Dendritic cell treated with granulocyte-macrophage colony-stimulating factor and Interleukin-4, amounts not matched to agents 40 ng/mL and 50 ng/mL, for 4 days (primary cell): ENCODE results near the gene RNU6-9.
"Not testable (repeated sequence)": the region's sequence is repeated elsewhere in the genome, so short reads cannot be mapped to it uniquely, and the experiment has no call there.

Experiments used
- H3K27ac Mint-ChIP-seq: one replicate; pipeline ENCODE4 v1.8.0; 2022; ENCODE audit warnings: mild to moderate bottlenecking, mixed read lengths
- H3K27me3 Mint-ChIP-seq: one replicate; pipeline ENCODE4 v1.8.0; 2022; ENCODE audit warnings: mild to moderate bottlenecking, mixed read lengths
- H3K36me3 Mint-ChIP-seq: one replicate; pipeline ENCODE4 v1.8.0; 2022; ENCODE audit warnings: low read depth, mixed read lengths
- H3K4me1 Mint-ChIP-seq: one replicate; pipeline ENCODE4 v1.8.0; 2022; ENCODE audit warnings: low read depth, mixed read lengths
- H3K4me3 Mint-ChIP-seq: one replicate; pipeline ENCODE4 v1.8.0; 2022; ENCODE audit warnings: mild to moderate bottlenecking, moderate library complexity, mixed read lengths
- H3K9me3 Mint-ChIP-seq: one replicate; pipeline ENCODE4 v1.8.0; 2022; ENCODE audit warnings: mixed read lengths
- intact Hi-C: fragments of 100-400 bp; cut with micrococcal nuclease; formaldehyde crosslinking; loops from one replicate; pipeline ENCODE4 v1.15.0; 2022

Gene RNU6-9

GRCh38 chr19:868458-869244, 24.6 kb upstream of the RNU6-9 start:
- peaks cover 65% of the 10 kb centered on the region for H3K36me3 Mint-ChIP-seq
- no peaks in the 10 kb centered on the region for H3K9me3 Mint-ChIP-seq
- H3K4me1 Mint-ChIP-seq, result peaks cover 37% of the 10 kb centered on the region
- no peak overlapping the region for H3K4me3 Mint-ChIP-seq
- no peak overlapping the region for H3K27ac Mint-ChIP-seq
- no peaks in the 10 kb centered on the region for H3K27me3 Mint-ChIP-seq
- intact Hi-C loops, result no loop called here

DNA sequence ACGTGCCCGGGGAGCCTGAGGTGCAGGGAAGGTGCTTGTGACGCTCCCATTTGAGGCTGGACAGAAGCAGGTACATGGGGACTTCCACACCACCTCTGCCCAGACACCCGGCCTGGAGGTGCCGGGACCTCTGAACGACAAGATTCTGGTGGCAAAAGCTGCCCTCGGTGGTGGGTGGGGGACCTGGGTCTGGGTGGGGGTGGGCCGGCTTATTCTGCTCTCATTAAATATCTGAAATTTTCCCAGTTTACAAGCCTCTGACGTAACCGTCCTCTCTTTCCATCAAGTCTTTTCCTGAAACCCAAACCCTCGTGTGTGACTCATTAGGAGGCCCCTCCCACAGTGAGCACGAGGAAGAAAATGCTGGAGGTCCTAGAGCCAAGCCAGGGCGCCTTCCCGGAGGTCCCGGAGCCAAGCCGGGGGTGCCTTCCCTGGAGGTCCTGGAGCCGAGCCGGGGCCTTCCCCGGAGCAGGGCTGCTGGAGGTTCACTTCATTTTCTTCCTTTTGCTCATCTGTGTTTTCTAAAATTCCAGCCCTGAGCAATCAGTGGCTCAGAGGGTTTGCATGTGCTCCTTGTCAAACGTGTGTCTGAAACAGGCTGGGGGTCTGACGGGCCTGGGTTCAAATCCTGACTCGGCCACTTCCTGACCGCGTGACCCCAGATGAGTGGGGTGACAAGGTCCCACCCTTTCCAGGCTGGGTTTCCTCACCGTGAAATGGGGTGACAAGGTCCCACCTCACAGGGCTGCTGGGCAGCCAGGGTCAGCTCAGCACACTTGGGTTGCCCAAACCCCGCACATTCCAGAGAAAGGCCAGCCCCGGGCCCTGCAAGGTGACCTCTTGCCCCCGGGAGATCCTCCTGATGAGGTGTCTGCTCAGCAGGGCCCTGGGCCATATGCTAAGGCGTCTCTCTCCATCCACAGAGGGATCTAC, 23.8 kb upstream of the RNU6-9 start:
- H3K36me3 Mint-ChIP-seq, result peaks cover 73% of the 10 kb centered on the region
- H3K27me3 Mint-ChIP-seq, result no peaks in the 10 kb centered on the region
- no peaks in the 10 kb centered on the region for H3K9me3 Mint-ChIP-seq
- H3K4me1 Mint-ChIP-seq, result peaks cover 32% of the 10 kb centered on the region
- no peak overlapping the region for H3K4me3 Mint-ChIP-seq
- H3K27ac Mint-ChIP-seq, result peak overlapping the region; percentile 62
- intact Hi-C loops, result no loop called here

DNA sequence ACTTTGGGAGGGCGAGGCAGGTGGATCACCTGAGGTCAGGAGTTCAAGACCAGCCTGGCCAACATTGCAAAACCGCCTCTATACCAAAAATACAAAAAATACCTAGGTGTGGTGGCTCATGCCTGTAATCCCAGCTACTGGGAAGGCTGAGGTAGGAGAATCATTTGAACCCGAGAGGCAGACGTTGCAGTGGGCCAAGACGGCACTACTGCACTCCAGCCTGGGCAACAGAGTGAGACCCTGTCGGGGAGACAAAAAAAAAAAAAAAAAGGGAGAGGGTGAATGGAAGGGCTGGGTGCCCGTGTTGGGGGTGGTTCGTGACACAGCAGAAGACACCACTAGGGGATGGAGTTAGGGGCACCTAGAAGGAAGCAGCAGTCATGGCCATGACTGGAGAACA, 23.0 kb upstream of the RNU6-9 start:
- peaks cover 32% of the 10 kb centered on the region for H3K4me1 Mint-ChIP-seq
- no peak overlapping the region for H3K27ac Mint-ChIP-seq
- intact Hi-C loops, result no loop called here
- H3K27me3 Mint-ChIP-seq, result no peaks in the 10 kb centered on the region
- H3K4me3 Mint-ChIP-seq, result no peak overlapping the region
- no peaks in the 10 kb centered on the region for H3K9me3 Mint-ChIP-seq
- H3K36me3 Mint-ChIP-seq, result peaks cover 81% of the 10 kb centered on the region

DNA sequence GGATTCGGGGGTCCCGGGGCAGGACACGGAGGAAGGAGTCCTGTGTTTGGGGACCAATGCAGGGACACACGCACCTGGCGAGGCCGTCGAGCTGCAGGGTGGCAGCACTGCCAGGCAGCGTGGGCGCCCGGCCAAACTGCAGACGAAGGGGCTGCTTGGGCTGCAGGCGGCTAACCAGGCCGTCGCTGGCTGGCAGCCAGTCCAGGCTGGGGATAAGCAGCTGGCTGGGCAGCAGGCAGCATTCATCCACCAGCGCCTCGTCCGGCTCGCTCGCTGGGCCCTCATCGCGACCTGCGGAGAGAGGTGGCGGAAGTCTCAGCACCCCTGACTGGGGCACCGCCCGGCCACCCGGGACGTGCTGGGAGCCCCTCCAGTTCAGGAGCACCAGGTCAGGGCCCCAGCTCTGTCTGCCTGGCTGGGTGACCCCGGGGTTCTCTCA, 22.3 kb upstream of the RNU6-9 start:
- Mint-ChIP-seq H3K4me1 (peaks cover 32% of the 10 kb centered on the region), H3K4me3 (no peak overlapping the region), H3K9me3 (no peaks in the 10 kb centered on the region), H3K36me3 (peaks cover 82% of the 10 kb centered on the region), H3K27ac (peak overlapping the region; percentile 53), H3K27me3 (no peaks in the 10 kb centered on the region)
- intact Hi-C loops, result no loop called here

DNA sequence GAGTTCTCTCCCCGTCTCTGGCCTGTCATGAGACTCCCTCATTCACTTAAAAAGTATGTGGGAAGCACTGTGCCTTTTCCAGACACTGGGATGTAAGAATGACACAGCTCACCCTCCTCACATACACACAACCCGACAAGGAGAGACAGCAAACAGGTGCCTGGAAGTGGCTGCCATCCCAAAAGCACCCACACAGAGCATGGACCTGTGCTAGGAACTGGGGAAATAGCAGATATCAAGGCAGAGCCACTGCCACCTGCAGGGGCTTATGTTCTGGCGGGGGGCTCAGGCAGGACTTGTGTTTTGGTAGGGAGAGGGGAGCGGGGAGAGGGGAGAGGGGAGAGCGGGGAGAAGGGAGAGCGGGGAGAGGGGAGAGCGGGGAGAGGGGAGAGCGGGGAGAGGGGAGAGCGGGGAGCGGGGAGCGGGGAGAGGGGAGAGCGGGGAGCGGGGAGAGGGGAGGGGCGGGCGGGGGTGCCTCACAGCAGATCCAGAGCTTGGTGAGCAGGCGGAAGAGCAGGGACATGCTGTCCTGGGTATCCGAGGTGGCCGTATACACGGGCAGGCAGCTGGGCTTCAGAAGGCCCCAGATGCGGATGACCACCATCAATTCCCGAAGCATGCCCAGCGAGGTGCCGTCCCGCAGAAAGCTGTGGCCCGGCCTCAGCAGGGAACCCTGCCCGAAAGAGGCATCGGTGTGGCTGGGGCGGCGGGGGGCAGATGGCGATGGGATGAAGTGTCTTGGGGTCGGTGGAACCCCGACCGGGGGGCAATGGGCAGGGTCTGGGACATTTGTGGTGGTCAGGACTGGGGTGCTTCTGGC, 21.6 kb upstream of the RNU6-9 start:
- Mint-ChIP-seq H3K4me1 (peaks cover 32% of the 10 kb centered on the region), H3K27ac (peak overlapping the region; percentile 83), H3K36me3 (peaks cover 89% of the 10 kb centered on the region), H3K4me3 (peak overlapping the region; percentile 75), H3K27me3 (no peaks in the 10 kb centered on the region), H3K9me3 (no peaks in the 10 kb centered on the region)
- intact Hi-C loops, result no loop called here

DNA sequence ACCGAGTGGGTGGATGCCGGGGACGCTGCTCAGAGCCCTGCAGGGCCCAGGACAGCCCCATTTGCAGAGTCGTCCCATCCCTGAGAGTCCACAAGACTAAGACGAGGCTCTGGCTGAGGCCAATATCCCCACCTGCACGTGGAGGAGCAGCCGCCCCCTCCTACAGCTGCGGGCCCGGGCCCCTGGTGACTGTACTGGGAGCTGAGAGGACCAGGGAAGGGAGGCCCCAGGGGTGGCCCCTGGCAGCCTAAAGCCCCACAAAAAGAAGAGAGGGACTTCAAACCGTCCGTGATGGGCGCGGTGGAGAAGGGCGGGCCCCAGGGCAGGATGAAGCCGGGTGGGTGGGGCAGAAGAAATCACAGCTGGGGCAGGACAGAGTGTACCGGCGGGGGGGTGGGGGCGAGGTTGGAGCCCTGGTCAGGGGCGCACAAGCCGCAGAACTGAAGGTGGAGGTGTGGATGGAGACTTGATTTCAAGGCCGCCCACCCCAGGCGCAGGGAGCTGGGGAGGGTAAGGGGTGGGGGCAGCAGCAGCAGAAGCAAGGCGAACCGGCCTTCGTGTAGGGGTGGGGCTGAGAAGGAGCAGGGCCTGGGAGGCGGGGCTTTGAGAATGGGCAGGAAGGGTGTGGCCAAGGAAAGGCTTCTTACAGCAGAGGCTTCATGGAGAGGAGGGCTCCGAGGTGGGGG, 20.9 kb upstream of the RNU6-9 start:
- intact Hi-C loops, result no loop called here
- peak overlapping the region; percentile 75 for H3K4me3 Mint-ChIP-seq

GRCh38 chr19:873084-873483, 20.2 kb upstream of the RNU6-9 start:
- Mint-ChIP-seq H3K4me3 (peak overlapping the region; percentile 55), H3K4me1 (peaks cover 25% of the 10 kb centered on the region), H3K27me3 (no peaks in the 10 kb centered on the region), H3K9me3 (no peaks in the 10 kb centered on the region), H3K36me3 (peaks cover 89% of the 10 kb centered on the region), H3K27ac (peak overlapping the region; percentile 83)
- intact Hi-C loops, result no loop called here

More for the DNA sequence above, 20.9 kb upstream of the RNU6-9 start:
- H3K9me3 Mint-ChIP-seq, result no peaks in the 10 kb centered on the region
- H3K4me1 Mint-ChIP-seq, result peaks cover 28% of the 10 kb centered on the region
- no peaks in the 10 kb centered on the region for H3K27me3 Mint-ChIP-seq
- H3K27ac Mint-ChIP-seq, result peak overlapping the region; percentile 83
- H3K36me3 Mint-ChIP-seq, result peaks cover 89% of the 10 kb centered on the region

DNA sequence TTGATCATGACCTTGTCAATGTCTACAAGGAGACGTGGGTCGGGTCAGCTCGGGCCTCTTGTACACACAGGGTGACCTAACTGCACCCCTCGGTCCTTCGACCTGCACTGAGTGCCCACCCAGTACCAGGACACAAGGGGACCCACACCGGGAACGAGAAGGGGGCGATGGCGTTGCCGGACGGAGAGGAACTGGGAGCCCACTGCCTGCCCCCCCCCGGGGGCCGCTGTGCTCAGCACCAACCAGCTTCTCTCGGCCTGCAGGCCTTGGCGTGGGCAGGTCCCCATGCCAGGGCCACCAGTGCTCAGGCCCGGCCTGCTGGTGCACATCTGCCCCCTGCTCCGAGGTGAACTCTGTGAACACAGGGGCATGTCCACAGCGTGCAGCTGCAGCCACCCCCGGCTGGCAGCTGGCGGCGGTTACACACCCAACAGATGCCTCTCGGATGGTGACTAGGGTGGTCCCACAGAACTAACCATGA, 19.7 kb upstream of the RNU6-9 start:
- peaks cover 25% of the 10 kb centered on the region for H3K4me1 Mint-ChIP-seq
- no peaks in the 10 kb centered on the region for H3K9me3 Mint-ChIP-seq
- no peak overlapping the region for H3K27ac Mint-ChIP-seq
- no peaks in the 10 kb centered on the region for H3K27me3 Mint-ChIP-seq
- intact Hi-C loops, result no loop called here
- H3K36me3 Mint-ChIP-seq, result peaks cover 89% of the 10 kb centered on the region
- no peak overlapping the region for H3K4me3 Mint-ChIP-seq

DNA sequence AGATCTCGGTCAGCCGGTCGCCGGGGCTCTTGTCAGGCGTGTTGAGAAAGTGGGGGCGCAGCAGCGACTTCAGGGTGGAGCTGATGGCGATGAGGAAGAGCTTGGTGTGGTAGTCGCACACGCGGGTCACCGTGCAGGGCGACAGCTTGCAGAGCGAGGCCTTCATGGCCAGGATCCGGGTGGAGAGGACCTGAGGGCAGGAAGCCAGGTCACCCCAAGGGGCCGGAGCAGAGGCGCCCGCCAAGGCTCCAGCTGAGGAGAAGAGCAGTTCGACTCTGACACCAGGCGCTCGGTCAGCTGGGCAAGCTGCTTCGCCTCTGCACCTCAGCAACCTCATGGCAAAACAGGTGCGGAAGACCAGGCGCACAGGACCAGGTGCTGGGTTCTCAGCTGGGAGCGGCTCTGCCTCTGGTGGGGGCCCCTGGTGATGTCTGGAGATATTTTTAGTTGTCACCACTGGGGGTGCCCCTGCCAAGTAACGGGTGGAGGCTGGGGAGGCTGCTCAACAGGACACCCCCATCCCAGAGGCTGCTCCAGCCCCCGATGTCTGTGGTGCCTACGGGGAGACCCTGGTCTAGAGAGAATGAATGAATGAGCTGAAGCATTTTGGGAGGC, 17.9 kb upstream of the RNU6-9 start:
- H3K27ac Mint-ChIP-seq, result no peak overlapping the region
- intact Hi-C loops, result no loop called here
- peaks cover 89% of the 10 kb centered on the region for H3K36me3 Mint-ChIP-seq
- no peak overlapping the region for H3K4me3 Mint-ChIP-seq
- H3K4me1 Mint-ChIP-seq, result peaks cover 15% of the 10 kb centered on the region
- no peaks in the 10 kb centered on the region for H3K27me3 Mint-ChIP-seq
- no peaks in the 10 kb centered on the region for H3K9me3 Mint-ChIP-seq

GRCh38 chr19:876089-876488, 17.2 kb upstream of the RNU6-9 start:
- no peak overlapping the region for H3K27ac Mint-ChIP-seq

GRCh38 chr19:876780-877314, 16.4 kb upstream of the RNU6-9 start:
- Mint-ChIP-seq H3K36me3 (peaks cover 89% of the 10 kb centered on the region), H3K9me3 (no peaks in the 10 kb centered on the region), H3K4me3 (no peak overlapping the region), H3K27me3 (no peaks in the 10 kb centered on the region), H3K27ac (no peak overlapping the region), H3K4me1 (peaks cover 9% of the 10 kb centered on the region)
- intact Hi-C loops, result no loop called here

More at GRCh38 chr19:876089-876488, 17.2 kb upstream of the RNU6-9 start:
- no peaks in the 10 kb centered on the region for H3K27me3 Mint-ChIP-seq
- H3K36me3 Mint-ChIP-seq, result peaks cover 89% of the 10 kb centered on the region
- H3K4me1 Mint-ChIP-seq, result peaks cover 10% of the 10 kb centered on the region
- intact Hi-C loops, result no loop called here
- no peaks in the 10 kb centered on the region for H3K9me3 Mint-ChIP-seq
- no peak overlapping the region for H3K4me3 Mint-ChIP-seq

DNA sequence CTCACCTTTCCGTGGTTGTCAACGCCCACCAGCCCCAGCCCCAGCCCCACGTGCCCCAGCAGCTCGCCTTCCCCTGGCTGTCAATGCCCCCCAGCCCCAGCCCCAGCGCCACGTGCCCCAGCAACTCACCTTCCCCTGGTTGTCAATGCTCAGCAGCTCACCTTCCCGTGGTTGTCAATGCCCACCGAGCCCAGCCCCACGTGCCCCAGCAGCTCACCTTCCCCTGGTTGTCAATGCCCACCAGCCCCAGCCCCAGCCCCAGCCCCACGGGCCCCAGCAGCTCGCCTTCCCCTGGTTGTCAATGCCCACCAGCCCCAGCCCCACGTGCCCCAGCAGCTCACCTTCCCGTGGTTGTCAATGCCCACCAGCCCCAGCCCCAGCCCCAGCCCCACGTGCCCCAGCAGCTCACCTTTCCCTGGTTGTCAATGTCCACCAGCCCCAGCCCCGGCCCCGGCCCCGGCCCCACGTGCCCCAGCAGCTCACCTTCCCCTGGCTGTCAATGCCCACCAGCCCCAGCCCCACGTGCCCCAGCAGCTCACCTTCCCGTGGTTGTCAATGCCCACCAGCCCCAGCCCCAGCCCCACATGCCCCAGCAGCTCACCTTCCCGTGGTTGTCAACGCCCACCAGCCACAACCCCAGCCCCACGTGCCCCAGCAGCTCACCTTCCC, 15.2 kb upstream of the RNU6-9 start:
- intact Hi-C loops, H3K9me3 Mint-ChIP-seq, H3K4me1 Mint-ChIP-seq, H3K4me3 Mint-ChIP-seq, H3K27me3 Mint-ChIP-seq, H3K27ac Mint-ChIP-seq: not testable (repeated sequence)
- peaks cover 94% of the 10 kb centered on the region for H3K36me3 Mint-ChIP-seq
